LNCaP clone FGC (cell line): ENCODE results near the gene TMEM147.
A peak's percentile ranks its signal among the peaks of the same experiment; 100 is the strongest.

Experiments
- DNase-seq: peaks from one replicate; pipeline ENCODE4 v3.0.0-alpha.2; 2011; ENCODE audit warnings: low read depth
- H3K4me3 ChIP-seq: 2 replicates; pipeline ENCODE4 v1.5.1; 2011; ENCODE audit warnings: mild to moderate bottlenecking, low read depth, low read length, control low read depth
- TF ChIP-seq, protein P1 (sequence below): IDR thresholded peaks from 2 replicates; pipeline ENCODE4 v1.5.1; 2012; ENCODE audit warnings: mild to moderate bottlenecking; ENCODE audit not compliant: control insufficient read depth, insufficient read depth; ENCODE audit errors: extremely low read depth

Gene TMEM147

GRCh38 chr19:35539850-35540249 is 5.6 kb upstream of the TMEM147 start:
- no peak overlapping the region for H3K4me3 ChIP-seq
- DNase-seq, result no peak
- TF ChIP-seq, protein P1, sequence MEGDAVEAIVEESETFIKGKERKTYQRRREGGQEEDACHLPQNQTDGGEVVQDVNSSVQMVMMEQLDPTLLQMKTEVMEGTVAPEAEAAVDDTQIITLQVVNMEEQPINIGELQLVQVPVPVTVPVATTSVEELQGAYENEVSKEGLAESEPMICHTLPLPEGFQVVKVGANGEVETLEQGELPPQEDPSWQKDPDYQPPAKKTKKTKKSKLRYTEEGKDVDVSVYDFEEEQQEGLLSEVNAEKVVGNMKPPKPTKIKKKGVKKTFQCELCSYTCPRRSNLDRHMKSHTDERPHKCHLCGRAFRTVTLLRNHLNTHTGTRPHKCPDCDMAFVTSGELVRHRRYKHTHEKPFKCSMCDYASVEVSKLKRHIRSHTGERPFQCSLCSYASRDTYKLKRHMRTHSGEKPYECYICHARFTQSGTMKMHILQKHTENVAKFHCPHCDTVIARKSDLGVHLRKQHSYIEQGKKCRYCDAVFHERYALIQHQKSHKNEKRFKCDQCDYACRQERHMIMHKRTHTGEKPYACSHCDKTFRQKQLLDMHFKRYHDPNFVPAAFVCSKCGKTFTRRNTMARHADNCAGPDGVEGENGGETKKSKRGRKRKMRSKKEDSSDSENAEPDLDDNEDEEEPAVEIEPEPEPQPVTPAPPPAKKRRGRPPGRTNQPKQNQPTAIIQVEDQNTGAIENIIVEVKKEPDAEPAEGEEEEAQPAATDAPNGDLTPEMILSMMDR, result no peak

GRCh38 chr19:35540356-35540927 is 5.0 kb upstream of the TMEM147 start:
- DNase-seq, result no peak
- TF ChIP-seq, protein P1, result no peak
- H3K4me3 ChIP-seq, result no peak overlapping the region

DNA sequence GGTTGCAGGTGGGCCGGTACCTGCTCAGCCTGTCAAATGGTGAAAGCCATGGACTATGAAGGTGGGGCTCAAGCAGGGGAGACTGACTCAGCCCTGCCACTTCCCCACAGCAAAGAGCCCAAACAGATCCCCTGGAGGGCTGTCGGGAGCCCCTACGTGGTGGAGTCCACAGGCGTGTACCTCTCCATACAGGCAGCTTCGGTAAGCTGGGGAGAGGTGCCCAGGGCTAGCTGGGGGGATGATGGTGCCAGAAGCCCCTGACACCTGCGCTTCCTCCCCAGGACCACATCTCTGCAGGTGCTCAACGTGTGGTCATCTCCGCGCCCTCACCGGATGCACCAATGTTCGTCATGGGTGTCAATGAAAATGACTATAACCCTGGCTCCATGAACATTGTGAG is 3.2 kb upstream of the TMEM147 start:
- no peak overlapping the region for H3K4me3 ChIP-seq
- TF ChIP-seq, protein P1, result no peak
- DNase-seq, result no peak

DNA sequence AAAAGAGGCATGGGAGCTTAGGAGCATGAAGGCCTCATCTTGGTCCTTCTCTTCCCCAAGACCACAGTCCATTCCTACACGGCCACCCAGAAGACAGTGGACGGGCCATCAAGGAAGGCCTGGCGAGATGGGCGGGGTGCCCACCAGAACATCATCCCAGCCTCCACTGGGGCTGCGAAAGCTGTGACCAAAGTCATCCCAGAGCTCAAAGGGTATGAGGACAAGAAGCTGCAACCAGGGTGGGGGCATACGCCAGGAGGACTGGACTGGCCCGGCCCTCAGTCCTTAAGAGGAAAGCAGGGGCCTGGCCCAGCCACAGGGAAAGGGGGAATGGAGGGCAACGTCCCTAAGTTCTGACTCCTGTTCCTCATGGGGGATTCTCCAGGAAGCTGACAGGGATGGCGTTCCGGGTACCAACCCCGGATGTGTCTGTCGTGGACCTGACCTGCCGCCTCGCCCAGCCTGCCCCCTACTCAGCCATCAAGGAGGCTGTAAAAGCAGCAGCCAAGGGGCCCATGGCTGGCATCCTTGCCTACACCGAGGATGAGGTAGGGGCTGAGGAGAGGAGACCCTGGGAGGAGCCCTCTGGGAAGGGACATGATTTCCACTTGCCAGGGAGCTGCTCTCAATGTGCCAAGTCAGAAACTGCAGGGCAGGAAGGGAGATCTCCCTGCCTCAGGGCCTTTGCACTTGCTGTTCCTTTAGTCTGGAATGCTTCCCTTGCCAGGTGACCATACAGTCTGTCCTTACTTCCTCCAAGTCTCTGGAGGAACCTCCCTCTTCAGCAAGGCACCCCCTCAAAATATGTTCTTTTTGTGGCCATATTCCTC is 1.9 kb upstream of the TMEM147 start:
- H3K4me3 ChIP-seq, result no peak overlapping the region
- no peak for DNase-seq
- TF ChIP-seq, protein P1, result no peak

DNA sequence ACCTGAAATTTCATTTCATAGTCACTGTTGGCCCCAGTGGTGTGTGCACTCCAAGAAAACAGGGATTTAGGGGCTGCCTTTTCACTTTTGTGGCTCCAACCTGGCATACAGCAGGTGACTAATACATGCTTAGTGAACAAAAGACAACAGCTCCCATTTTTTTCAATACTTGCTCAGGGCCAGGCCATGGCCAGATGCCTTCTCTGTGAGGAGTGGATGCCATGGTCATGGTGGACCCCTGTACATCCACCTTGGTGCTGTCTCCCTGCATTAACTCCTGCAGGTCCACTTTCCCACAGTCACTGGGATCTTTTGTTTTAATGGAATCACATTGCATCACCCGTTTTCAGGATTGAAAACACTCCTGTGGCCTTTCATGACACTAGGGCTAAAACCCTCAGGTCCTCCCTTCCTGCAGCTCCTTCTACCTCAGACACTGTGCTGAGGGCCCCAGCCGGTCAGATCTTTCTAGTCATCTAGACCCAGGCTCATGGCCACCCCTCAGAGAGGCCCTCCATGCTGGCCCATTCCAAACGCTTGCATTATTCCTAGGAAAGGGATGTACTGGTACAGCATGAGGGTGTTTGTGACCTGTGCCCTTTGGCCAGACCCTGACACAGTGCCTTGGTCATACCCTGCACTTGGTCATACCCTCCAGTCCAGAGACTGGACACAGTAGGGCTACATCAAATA is 1.2 kb upstream of the TMEM147 start:
- DNase-seq, result no peak
- TF ChIP-seq, protein P1, result no peak
- peak overlapping the region; percentile 98 for H3K4me3 ChIP-seq

GRCh38 chr19:35545855-35546381 is 492 bp downstream of the TMEM147 start:
- peak overlapping the region; percentile 98 for H3K4me3 ChIP-seq
- no peak for DNase-seq
- TF ChIP-seq, protein P1, result no peak
